Activated B cell treated with CpG ODN at 0.5 μM for 24 hours (primary cell): Measurements from ENCODE around the gene SCN2B. TPM values are rescaled to one million over a fixed set of nuclear protein-coding genes. Genes with fewer than 3 reads are reported as not detected.

Experiments used
- ATAC-seq: fragments of 200-7000 bp; cut with Tn5 transposase; one replicate; pipeline ENCODE4 v1.10.0; 2021; ENCODE audit warnings: low read depth, mild to moderate bottlenecking, moderate library complexity
- CTCF ChIA-PET: fragments of 350-600 bp; sonication (Branson Sonifier 250); formaldehyde crosslinking; loops from one replicate; lab custom pipeline; 2021; ENCODE audit warnings: antibody characterized with exemption; lab: Charles Lee
- POLR2A ChIA-PET: fragments of 350-600 bp; sonication (Branson Sonifier 250); formaldehyde crosslinking; loops from one replicate; lab custom pipeline; 2021; ENCODE audit warnings: antibody characterized with exemption; lab: Charles Lee
- DNase-seq: peaks from one replicate; pipeline ENCODE4 v3.0.0; 2022
- H3K27ac Mint-ChIP-seq: one replicate; pipeline ENCODE4 v1.8.0; 2020; ENCODE audit warnings: mixed read lengths
- H3K27me3 Mint-ChIP-seq: one replicate; pipeline ENCODE4 v1.8.0; 2021; ENCODE audit warnings: mixed read lengths
- H3K36me3 Mint-ChIP-seq: one replicate; pipeline ENCODE4 v1.8.0; 2021; ENCODE audit warnings: low read depth, mixed read lengths
- H3K4me1 Mint-ChIP-seq: one replicate; pipeline ENCODE4 v1.8.0; 2021; ENCODE audit warnings: mixed read lengths
- H3K4me3 Mint-ChIP-seq: one replicate; pipeline ENCODE4 v1.8.0; 2020; ENCODE audit warnings: mild to moderate bottlenecking, mixed read lengths
- H3K9me3 Mint-ChIP-seq: one replicate; pipeline ENCODE4 v1.8.0; 2020; ENCODE audit warnings: mixed read lengths
- CTCF ChIP-seq: fragments of 200-600 bp; IDR thresholded peaks from one replicate; pipeline ENCODE4 v1.8.0; 2022; ENCODE audit warnings: antibody characterized with exemption, mild to moderate bottlenecking
- intact Hi-C: fragments of 100-400 bp; cut with micrococcal nuclease; formaldehyde crosslinking; loops from one replicate; pipeline ENCODE4 v1.15.1; 2024
- total RNA-seq: library from RNA; stranded (reverse); gene quantifications from 2 replicates; pipeline ENCODE4 v1.2.3, GENCODE V29; 2022

Gene SCN2B
- total RNA-seq, 1 donor from 2014 or later = not detected

- no peak for DNase-seq
- peaks cover 37% of the 10 kb centered on the region for H3K27me3 Mint-ChIP-seq
- H3K36me3 Mint-ChIP-seq = no peaks in the 10 kb centered on the region
- H3K4me1 Mint-ChIP-seq = no peaks in the 10 kb centered on the region
- ATAC-seq = no peak
- POLR2A ChIA-PET = no interaction called here
- H3K4me3 Mint-ChIP-seq = no peak overlapping the region
- no peaks in the 10 kb centered on the region for H3K9me3 Mint-ChIP-seq
- intact Hi-C loops = loop anchor here (1.0 to 5.0 kb wide), 8 partner anchors 21 to 744 kb away; partner anchors contain the start of gene FXYD2
- TF ChIP-seq CTCF = no peak
- no peak overlapping the region for H3K27ac Mint-ChIP-seq
- CTCF ChIA-PET = interaction anchor here (0.7 to 4.4 kb wide), 21 partner anchors 11 to 746 kb away, joined by 3 to 46 read pairs (median 4); partner anchors contain the start of gene FXYD2
Measured at GRCh38 chr11:118170882-118171268, 5.6 kb downstream of the SCN2B start.

- Mint-ChIP-seq H3K4me1 (no peaks in the 10 kb centered on the region), H3K4me3 (no peak overlapping the region), H3K27ac (no peak overlapping the region), H3K36me3 (no peaks in the 10 kb centered on the region), H3K27me3 (peaks cover 34% of the 10 kb centered on the region), H3K9me3 (no peaks in the 10 kb centered on the region)
- ATAC-seq (no peak), DNase-seq (no peak)
- POLR2A ChIA-PET = no interaction called here
- intact Hi-C loops = loop anchor here (5.0 kb wide), 4 partner anchors 118 to 743 kb away; partner anchors contain the start of gene FXYD2
- CTCF ChIA-PET = interaction anchor here (1.1 to 4.4 kb wide), 6 partner anchors 26 to 362 kb away, joined by 3 to 46 read pairs (median 9); partner anchors contain the start of gene FXYD2
- TF ChIP-seq CTCF = no peak
Measured at GRCh38 chr11:118170231-118170630, 6.2 kb downstream of the SCN2B start.

- Mint-ChIP-seq H3K36me3 (no peaks in the 10 kb centered on the region), H3K4me3 (no peak overlapping the region), H3K27ac (no peak overlapping the region), H3K4me1 (no peaks in the 10 kb centered on the region), H3K27me3 (peaks cover 32% of the 10 kb centered on the region), H3K9me3 (no peaks in the 10 kb centered on the region)
- no peak for DNase-seq
- TF ChIP-seq CTCF = no peak
- ATAC-seq = no peak
- ChIA-PET POLR2A (no interaction called here), CTCF (interaction anchor here (1.1 to 4.4 kb wide), 3 partner anchors 25 to 362 kb away, joined by 3 to 46 read pairs (median 30); no protein-coding TSS in a partner anchor)
- intact Hi-C loops = loop anchor here (5.0 kb wide), 4 partner anchors 117 to 742 kb away; partner anchors contain the start of gene FXYD2
Measured at GRCh38 chr11:118169300-118170140, 6.9 kb downstream of the SCN2B start.

GRCh38 chr11:118168751-118169150, 7.7 kb downstream of the SCN2B start:
- Mint-ChIP-seq H3K4me3 (no peak overlapping the region), H3K36me3 (no peaks in the 10 kb centered on the region), H3K27ac (no peak overlapping the region), H3K9me3 (no peaks in the 10 kb centered on the region), H3K4me1 (no peaks in the 10 kb centered on the region), H3K27me3 (peaks cover 33% of the 10 kb centered on the region)
- intact Hi-C loops = no loop called here
- ChIA-PET CTCF (interaction anchor here (4.4 kb wide), 1 partner anchor 24 kb away, joined by 46 read pairs; no protein-coding TSS in a partner anchor), POLR2A (no interaction called here)
- no peak for TF ChIP-seq CTCF
- ATAC-seq (no peak), DNase-seq (no peak)

GRCh38 chr11:118168316-118168715, 8.1 kb downstream of the SCN2B start:
- ATAC-seq (no peak), DNase-seq (no peak)
- Mint-ChIP-seq H3K27ac (no peak overlapping the region), H3K9me3 (no peaks in the 10 kb centered on the region), H3K27me3 (peaks cover 36% of the 10 kb centered on the region), H3K36me3 (no peaks in the 10 kb centered on the region), H3K4me1 (no peaks in the 10 kb centered on the region), H3K4me3 (no peak overlapping the region)
- intact Hi-C loops = no loop called here
- CTCF ChIA-PET = interaction anchor here (4.4 kb wide), 1 partner anchor 24 kb away, joined by 46 read pairs; no protein-coding TSS in a partner anchor
- POLR2A ChIA-PET = no interaction called here
- TF ChIP-seq CTCF = no peak
